Measurements from ENCODE around the gene MPPE1. TPM values are rescaled to one million over a fixed set of nuclear protein-coding genes. Genes with fewer than 3 reads are reported as not detected.

Gene MPPE1
- total and polyA plus RNA-seq, 9 of the 15 experiments (the other 6 are each of a cell fraction or from before 2014, with no cell fraction given): 10.7 to 19.5 (median 13.3) TPM

GRCh38 chr18:11925800-11926481, 17.8 kb upstream of the MPPE1 start (continued):
- TF ChIP-seq BRD4 (IDR thresholded peaks at IDR 0.05): no peak
- no peak for TF ChIP-seq FOXJ3 (CRISPR knock-in tag; IDR thresholded peaks at IDR 0.05)
- no peak for TF ChIP-seq ZNF23 (CRISPR knock-in tag; IDR thresholded peaks at IDR 0.05)
- no peak for TF ChIP-seq RBM25 (IDR thresholded peaks at IDR 0.05; ENCODE audit: low read depth, low read length, severe bottlenecking)
- no peak for TF ChIP-seq ZNF398 (CRISPR knock-in tag; IDR thresholded peaks at IDR 0.05)
- TF ChIP-seq YY1 (IDR thresholded peaks at IDR 0.05; ENCODE audit: borderline replicate concordance in 1 of 3, control insufficient read depth in 1 of 3, extremely low read depth in 1 of 3, insufficient read depth in 3 of 3, insufficient read length in 1 of 3, insufficient replicate concordance in 2 of 3, low read depth in 1 of 3, low read length in 2 of 3): no peak
- TF ChIP-seq KDM5B (IDR thresholded peaks at IDR 0.05; ENCODE audit: insufficient replicate concordance, low read depth, low read length): no peak
- no peak for TF ChIP-seq NFIX (CRISPR knock-in tag; IDR thresholded peaks at IDR 0.05; ENCODE audit: low read depth)
- TF ChIP-seq SRF (CRISPR knock-in tag; IDR thresholded peaks at IDR 0.05): no peak
- TF ChIP-seq CREB5 (CRISPR knock-in tag; IDR thresholded peaks at IDR 0.05): no peak
- no peak for TF ChIP-seq TSC22D4 (tag; IDR thresholded peaks at IDR 0.05)
- no peak for TF ChIP-seq ZNF507 (tag; conservative IDR thresholded peaks at IDR 0.05)
- TF ChIP-seq PURB (CRISPR knock-in tag; IDR thresholded peaks at IDR 0.05; ENCODE audit: low read depth): no peak
- peak; percentile 76 for TF ChIP-seq ZEB2 (IDR thresholded peaks at IDR 0.05)
- TF ChIP-seq ZNF695 (CRISPR knock-in tag; IDR thresholded peaks at IDR 0.05): no peak
- peak; percentile 97 for TF ChIP-seq CBFA2T3 (IDR thresholded peaks at IDR 0.05)
- TF ChIP-seq ZNF212 (CRISPR knock-in tag; IDR thresholded peaks at IDR 0.05): no peak
- TF ChIP-seq IRF2 (CRISPR knock-in tag; IDR thresholded peaks at IDR 0.05): no peak
- no peak for TF ChIP-seq GTF2A2 (tag; IDR thresholded peaks at IDR 0.05)
- peak; percentile 88 to 93 for TF ChIP-seq FOXK2 (conservative IDR thresholded peaks at IDR 0.05 in 1 of 2, IDR thresholded peaks at IDR 0.05 in 1 of 2; ENCODE audit: low read depth in 2 of 2)
- TF ChIP-seq POLR2A (conservative IDR thresholded peaks at IDR 0.05): no peak
- peak; percentile 98 for TF ChIP-seq MEF2D (tag; conservative IDR thresholded peaks at IDR 0.05; ENCODE audit: low read depth)
- no peak for TF ChIP-seq RFX5 (IDR thresholded peaks at IDR 0.05; ENCODE audit: low read depth, low read length)
- no peak for TF ChIP-seq HLTF (IDR thresholded peaks at IDR 0.05)
- peak; percentile 97 for TF ChIP-seq HEY1 (CRISPR knock-in tag; IDR thresholded peaks at IDR 0.05; ENCODE audit: borderline replicate concordance)
- TF ChIP-seq PTBP1 (IDR thresholded peaks at IDR 0.05; ENCODE audit: low read depth, low read length): no peak
- TF ChIP-seq THAP7 (CRISPR knock-in tag; IDR thresholded peaks at IDR 0.05): no peak
- TF ChIP-seq TEAD1 (CRISPR knock-in tag; IDR thresholded peaks at IDR 0.05): peak; percentile 48 to 99; a peak in 3 of 4 replicates
